ENCODE measurements around the gene ZNF880. TPM values are rescaled to one million over a fixed set of nuclear protein-coding genes. Genes with fewer than 3 reads are reported as not detected.
A peak's percentile ranks its signal among the peaks of the same experiment; 100 is the strongest.

Gene ZNF880
- polyA plus RNA-seq, 1 of the 3 experiments (the other 2 are of a cell fraction) = 22.6 TPM

DNA sequence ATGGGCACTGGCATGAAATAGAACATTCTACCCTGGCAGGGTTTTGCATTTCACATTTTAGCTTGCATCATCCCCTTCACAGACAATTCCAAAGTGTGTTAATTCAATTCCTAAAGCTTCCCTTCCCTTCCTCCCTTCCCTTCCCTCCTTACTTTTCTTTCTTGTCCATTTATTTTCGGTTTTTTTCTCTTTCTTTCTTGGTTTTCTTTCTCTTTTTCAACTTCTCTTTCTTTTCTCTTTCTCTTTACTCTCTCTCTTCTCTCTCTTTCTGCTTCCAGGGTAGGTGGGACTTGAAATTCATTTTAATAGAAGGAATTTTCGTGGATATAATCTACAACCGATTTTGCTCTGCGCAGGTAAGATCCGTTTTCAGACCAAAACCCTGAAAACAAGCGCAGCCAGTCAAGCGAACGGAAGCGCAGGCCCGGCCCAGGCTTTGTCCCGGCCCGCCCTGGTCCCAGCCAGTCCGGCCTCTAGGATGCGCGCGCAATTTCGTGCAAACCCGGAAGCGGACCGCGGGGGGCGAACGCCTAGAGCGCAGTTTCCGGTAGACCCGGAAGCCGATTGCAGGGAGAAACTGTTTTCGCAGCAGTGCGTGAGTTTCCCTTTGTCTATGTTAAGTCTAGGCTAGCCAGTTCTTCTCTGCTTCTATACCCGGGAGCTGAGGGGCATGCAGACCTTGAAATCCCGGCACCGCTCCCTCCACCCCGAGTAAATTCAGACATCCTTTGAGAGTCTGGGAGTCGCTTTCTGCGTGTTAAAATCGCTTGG, 27.8 kb downstream of the ZNF880 start, which contains the start of gene ZNF528 (continued):
- TF ChIP-seq SMC3 (IDR thresholded peaks at IDR 0.05; ENCODE audit: low read depth, low read length) = no peak
- TF ChIP-seq GATA2 (CRISPR knock-in tag; IDR thresholded peaks at IDR 0.05) = no peak
- TF ChIP-seq FOXM1 (IDR thresholded peaks at IDR 0.05; ENCODE audit: low read depth) = no peak
- TF ChIP-seq NRF1 (IDR thresholded peaks at IDR 0.05; ENCODE audit: low read depth, low read length) = peak; percentile 61
- TF ChIP-seq, protein P1, sequence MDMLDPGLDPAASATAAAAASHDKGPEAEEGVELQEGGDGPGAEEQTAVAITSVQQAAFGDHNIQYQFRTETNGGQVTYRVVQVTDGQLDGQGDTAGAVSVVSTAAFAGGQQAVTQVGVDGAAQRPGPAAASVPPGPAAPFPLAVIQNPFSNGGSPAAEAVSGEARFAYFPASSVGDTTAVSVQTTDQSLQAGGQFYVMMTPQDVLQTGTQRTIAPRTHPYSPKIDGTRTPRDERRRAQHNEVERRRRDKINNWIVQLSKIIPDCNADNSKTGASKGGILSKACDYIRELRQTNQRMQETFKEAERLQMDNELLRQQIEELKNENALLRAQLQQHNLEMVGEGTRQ (IDR thresholded peaks at IDR 0.05; ENCODE audit: borderline replicate concordance, low read depth, low read length) = no peak
- TF ChIP-seq IRF3 (IDR thresholded peaks at IDR 0.05; ENCODE audit: low read depth, low read length) = no peak
- peak; percentile 78 for TF ChIP-seq MXI1 (IDR thresholded peaks at IDR 0.05; ENCODE audit: low read depth, low read length)
- no peak for TF ChIP-seq FOSL2 (IDR thresholded peaks at IDR 0.05; ENCODE audit: borderline replicate concordance, low read depth)
- no peak for TF ChIP-seq NFIC (IDR thresholded peaks at IDR 0.05; ENCODE audit: borderline replicate concordance)
- TF ChIP-seq RFX5 (IDR thresholded peaks at IDR 0.05; ENCODE audit: low read length) = no peak
- TF ChIP-seq RXRA (IDR thresholded peaks at IDR 0.05; ENCODE audit: borderline replicate concordance, low read depth) = no peak
- TF ChIP-seq, protein P2, sequence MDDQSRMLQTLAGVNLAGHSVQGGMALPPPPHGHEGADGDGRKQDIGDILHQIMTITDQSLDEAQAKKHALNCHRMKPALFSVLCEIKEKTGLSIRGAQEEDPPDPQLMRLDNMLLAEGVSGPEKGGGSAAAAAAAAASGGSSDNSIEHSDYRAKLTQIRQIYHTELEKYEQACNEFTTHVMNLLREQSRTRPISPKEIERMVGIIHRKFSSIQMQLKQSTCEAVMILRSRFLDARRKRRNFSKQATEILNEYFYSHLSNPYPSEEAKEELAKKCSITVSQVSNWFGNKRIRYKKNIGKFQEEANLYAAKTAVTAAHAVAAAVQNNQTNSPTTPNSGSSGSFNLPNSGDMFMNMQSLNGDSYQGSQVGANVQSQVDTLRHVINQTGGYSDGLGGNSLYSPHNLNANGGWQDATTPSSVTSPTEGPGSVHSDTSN (IDR thresholded peaks at IDR 0.05) = no peak
- no peak for TF ChIP-seq TEAD4 (IDR thresholded peaks at IDR 0.05; ENCODE audit: borderline replicate concordance, insufficient read depth)
- TF ChIP-seq TCF12 (IDR thresholded peaks at IDR 0.05) = peak; percentile 10; the same call in 1 of the 2 replicates
- no peak for TF ChIP-seq MEF2A (IDR thresholded peaks at IDR 0.05; ENCODE audit: borderline replicate concordance, low read depth)
- no peak for TF ChIP-seq SIN3A (IDR thresholded peaks at IDR 0.05; ENCODE audit: borderline replicate concordance, low read depth, low read length)
- peak; percentile 99 for TF ChIP-seq ELF1 (IDR thresholded peaks at IDR 0.05)
- no peak for TF ChIP-seq EP300 (IDR thresholded peaks at IDR 0.05; ENCODE audit: borderline replicate concordance in 1 of 2, low read depth in 1 of 2, low read length in 1 of 2)
- TF ChIP-seq, protein P3, sequence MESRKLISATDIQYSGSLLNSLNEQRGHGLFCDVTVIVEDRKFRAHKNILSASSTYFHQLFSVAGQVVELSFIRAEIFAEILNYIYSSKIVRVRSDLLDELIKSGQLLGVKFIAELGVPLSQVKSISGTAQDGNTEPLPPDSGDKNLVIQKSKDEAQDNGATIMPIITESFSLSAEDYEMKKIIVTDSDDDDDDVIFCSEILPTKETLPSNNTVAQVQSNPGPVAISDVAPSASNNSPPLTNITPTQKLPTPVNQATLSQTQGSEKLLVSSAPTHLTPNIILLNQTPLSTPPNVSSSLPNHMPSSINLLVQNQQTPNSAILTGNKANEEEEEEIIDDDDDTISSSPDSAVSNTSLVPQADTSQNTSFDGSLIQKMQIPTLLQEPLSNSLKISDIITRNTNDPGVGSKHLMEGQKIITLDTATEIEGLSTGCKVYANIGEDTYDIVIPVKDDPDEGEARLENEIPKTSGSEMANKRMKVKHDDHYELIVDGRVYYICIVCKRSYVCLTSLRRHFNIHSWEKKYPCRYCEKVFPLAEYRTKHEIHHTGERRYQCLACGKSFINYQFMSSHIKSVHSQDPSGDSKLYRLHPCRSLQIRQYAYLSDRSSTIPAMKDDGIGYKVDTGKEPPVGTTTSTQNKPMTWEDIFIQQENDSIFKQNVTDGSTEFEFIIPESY (IDR thresholded peaks at IDR 0.05; ENCODE audit: borderline replicate concordance, low read depth) = no peak
- TF ChIP-seq GABPA (IDR thresholded peaks at IDR 0.05; ENCODE audit: low read depth) = peak; percentile 94
- TF ChIP-seq CHD2 (IDR thresholded peaks at IDR 0.05; ENCODE audit: low read length, partially characterized antibody) = peak; percentile 80
- TF ChIP-seq RCOR1 (IDR thresholded peaks at IDR 0.05; ENCODE audit: low read length) = no peak
- TF ChIP-seq, protein P4, sequence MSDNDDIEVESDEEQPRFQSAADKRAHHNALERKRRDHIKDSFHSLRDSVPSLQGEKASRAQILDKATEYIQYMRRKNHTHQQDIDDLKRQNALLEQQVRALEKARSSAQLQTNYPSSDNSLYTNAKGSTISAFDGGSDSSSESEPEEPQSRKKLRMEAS (IDR thresholded peaks at IDR 0.05; ENCODE audit: low read depth) = peak; percentile 46
